ENCODE results near the gene ARSJ. TPM values are rescaled to one million over a fixed set of nuclear protein-coding genes. Genes with fewer than 3 reads are reported as not detected.
"Not testable (repeated sequence)": the region's sequence is repeated elsewhere in the genome, so short reads cannot be mapped to it uniquely, and the experiment has no call there.

Gene ARSJ
- total RNA-seq, 1 donor from 2014 or later, result not detected

DNA sequence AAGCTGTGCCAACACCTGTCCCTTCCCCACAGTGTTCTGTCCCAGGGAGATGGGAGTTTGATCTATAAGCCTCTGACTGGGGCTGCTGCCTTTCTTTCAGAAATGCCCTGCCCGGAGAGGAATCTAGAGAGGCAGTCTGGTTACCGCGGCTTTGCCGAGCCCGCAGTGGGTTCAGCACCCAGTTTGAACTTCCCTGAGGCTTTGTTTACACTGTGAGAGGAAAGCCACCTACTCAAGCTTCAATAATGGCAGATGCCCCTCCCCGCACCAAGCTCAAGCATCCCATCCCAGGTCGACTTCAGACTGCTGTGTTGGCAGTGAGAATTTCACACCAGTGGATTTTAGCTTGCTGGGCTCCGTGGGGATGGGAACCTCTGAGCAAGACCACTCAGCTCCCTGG lies 33.3 kb upstream of the ARSJ start:
- DNase-seq (no peak), ATAC-seq (ENCODE audit: low read depth) (no peak)
- intact Hi-C loops (cut with micrococcal nuclease), result no loop called here
- H3K27me3 Mint-ChIP-seq, result peaks cover 24% of the 10 kb centered on the region
- no peaks in the 10 kb centered on the region for H3K9me3 Mint-ChIP-seq
- H3K4me1 Mint-ChIP-seq, result no peaks in the 10 kb centered on the region
- TF ChIP-seq, protein P1, sequence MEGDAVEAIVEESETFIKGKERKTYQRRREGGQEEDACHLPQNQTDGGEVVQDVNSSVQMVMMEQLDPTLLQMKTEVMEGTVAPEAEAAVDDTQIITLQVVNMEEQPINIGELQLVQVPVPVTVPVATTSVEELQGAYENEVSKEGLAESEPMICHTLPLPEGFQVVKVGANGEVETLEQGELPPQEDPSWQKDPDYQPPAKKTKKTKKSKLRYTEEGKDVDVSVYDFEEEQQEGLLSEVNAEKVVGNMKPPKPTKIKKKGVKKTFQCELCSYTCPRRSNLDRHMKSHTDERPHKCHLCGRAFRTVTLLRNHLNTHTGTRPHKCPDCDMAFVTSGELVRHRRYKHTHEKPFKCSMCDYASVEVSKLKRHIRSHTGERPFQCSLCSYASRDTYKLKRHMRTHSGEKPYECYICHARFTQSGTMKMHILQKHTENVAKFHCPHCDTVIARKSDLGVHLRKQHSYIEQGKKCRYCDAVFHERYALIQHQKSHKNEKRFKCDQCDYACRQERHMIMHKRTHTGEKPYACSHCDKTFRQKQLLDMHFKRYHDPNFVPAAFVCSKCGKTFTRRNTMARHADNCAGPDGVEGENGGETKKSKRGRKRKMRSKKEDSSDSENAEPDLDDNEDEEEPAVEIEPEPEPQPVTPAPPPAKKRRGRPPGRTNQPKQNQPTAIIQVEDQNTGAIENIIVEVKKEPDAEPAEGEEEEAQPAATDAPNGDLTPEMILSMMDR (IDR thresholded peaks at IDR 0.05), result no peak
- H3K4me3 Mint-ChIP-seq, result no peak overlapping the region
- no peaks in the 10 kb centered on the region for H3K36me3 Mint-ChIP-seq (ENCODE audit: low read depth)
- CTCF ChIA-PET, result no interaction called here
- POLR2A ChIA-PET, result no interaction called here
- H3K27ac Mint-ChIP-seq, result no peak overlapping the region

DNA sequence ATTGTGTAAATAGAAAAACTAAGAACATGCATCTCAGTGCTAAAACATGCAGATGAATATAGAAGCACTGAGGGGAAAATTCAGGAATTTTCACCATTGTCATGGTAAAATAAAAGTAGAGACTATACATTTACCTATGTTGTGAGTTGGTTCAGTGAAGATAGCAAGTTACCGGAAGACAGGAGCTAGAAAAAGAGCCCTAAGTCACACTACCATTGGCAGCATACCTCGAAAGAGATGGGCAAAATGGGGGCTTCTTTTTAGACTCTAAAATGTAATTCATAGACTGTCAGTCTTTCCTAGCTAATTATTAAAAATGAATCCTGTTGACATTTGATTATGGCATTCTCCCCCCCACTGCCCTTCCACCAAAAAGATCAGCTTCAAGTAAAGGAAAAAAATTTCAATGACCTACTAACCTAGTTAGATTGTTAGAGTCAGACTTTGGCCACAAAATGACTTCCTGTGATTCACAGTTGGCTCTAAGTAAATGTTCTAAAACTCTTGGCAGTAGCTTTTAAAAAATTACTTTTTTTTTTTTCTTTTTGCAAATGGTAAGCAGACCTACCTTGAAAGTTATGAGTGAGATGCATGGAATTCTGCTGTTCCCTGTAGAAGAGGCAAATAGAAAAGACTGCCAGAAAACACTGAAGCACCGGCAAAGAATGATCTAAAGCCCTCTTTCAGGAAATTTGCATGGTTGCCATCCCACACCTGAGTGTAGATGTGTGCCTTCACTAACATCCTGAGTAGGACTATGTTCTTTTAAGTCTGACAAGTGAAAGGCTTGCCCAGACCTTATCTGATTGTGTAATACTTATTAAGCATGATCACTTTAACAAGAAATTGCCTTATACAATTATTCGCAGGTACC lies 26.4 kb upstream of the ARSJ start:
- H3K9me3 Mint-ChIP-seq, result no peaks in the 10 kb centered on the region
- H3K27ac Mint-ChIP-seq, result no peak overlapping the region
- H3K27me3 Mint-ChIP-seq, result peaks cover 19% of the 10 kb centered on the region
- DNase-seq (no peak), ATAC-seq (ENCODE audit: low read depth) (no peak)
- CTCF ChIA-PET, result no interaction called here
- TF ChIP-seq, protein P1 (IDR thresholded peaks at IDR 0.05), result no peak
- POLR2A ChIA-PET, result no interaction called here
- H3K4me1 Mint-ChIP-seq, result no peaks in the 10 kb centered on the region
- no peaks in the 10 kb centered on the region for H3K36me3 Mint-ChIP-seq (ENCODE audit: low read depth)
- intact Hi-C loops (cut with micrococcal nuclease), result no loop called here
- H3K4me3 Mint-ChIP-seq, result no peak overlapping the region

DNA sequence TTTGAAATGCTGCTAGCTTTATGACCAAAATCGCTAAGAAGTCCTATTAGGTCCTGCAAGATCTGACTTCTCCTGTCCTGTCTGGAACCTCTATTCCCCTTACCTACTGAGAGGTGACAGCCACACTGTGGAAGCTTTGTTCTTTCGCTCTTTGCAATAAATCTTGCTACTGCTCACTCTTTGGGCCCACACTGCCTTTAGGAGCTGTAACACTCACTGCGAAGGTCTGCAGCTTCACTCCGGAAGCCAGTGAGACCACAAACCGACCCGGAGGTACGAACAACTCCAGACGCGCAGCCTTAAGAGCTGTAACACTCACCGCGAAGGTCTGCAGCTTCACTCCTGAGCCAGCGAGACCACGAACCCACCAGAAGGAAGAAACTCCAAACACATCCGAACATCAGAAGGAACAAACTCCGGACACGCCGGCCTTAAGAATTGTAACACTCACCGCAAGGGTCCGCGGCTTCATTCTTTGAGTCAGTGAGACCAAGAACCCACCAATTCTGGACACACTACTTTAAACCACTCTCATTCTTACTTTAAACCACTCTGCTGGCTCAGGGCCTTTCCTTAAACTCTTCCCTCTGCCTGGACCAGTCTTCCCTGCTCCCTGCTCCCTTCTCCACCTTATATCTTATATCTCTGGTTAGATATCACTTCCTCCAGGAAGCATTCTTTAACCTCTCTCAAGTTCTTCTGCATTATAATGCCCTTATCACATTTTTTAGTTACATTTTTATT lies 25.2 kb upstream of the ARSJ start:
- H3K27ac Mint-ChIP-seq; ATAC-seq (ENCODE audit: low read depth); POLR2A ChIA-PET; H3K36me3 Mint-ChIP-seq (ENCODE audit: low read depth); intact Hi-C loops (cut with micrococcal nuclease); H3K4me1 Mint-ChIP-seq; DNase-seq; H3K9me3 Mint-ChIP-seq; CTCF ChIA-PET: not testable (repeated sequence)
- Mint-ChIP-seq H3K27me3 (peaks cover 13% of the 10 kb centered on the region), H3K4me3 (peak overlapping the region; percentile 16)

DNA sequence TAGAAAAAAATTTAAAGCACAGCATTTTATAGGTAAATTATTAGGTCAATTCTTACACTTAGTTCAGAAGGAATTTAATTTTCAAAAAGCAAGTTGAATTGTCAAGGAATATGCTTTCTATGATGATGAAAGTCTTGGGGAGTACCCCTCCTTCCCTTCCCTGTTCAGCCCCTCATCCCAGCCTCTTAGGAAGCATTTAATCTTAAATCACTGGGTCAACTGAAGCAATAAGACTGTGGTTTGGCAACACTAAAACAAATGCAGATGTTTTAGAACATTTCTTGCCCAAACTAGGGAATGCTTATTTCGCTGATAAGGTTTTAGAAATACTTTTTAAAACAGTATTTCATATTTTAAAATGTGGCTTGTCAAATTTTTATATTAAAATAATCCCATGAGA lies 19.1 kb upstream of the ARSJ start:
- H3K9me3 Mint-ChIP-seq, result no peaks in the 10 kb centered on the region
- no peak overlapping the region for H3K4me3 Mint-ChIP-seq
- no peak for DNase-seq
- H3K27ac Mint-ChIP-seq, result no peak overlapping the region
- H3K27me3 Mint-ChIP-seq, result peaks cover 3% of the 10 kb centered on the region
- no peak for ATAC-seq (ENCODE audit: low read depth)
- TF ChIP-seq, protein P1 (IDR thresholded peaks at IDR 0.05), result no peak
- CTCF ChIA-PET, result no interaction called here
- intact Hi-C loops (cut with micrococcal nuclease), result no loop called here
- H3K36me3 Mint-ChIP-seq (ENCODE audit: low read depth), result no peaks in the 10 kb centered on the region
- no peaks in the 10 kb centered on the region for H3K4me1 Mint-ChIP-seq
- POLR2A ChIA-PET, result no interaction called here

DNA sequence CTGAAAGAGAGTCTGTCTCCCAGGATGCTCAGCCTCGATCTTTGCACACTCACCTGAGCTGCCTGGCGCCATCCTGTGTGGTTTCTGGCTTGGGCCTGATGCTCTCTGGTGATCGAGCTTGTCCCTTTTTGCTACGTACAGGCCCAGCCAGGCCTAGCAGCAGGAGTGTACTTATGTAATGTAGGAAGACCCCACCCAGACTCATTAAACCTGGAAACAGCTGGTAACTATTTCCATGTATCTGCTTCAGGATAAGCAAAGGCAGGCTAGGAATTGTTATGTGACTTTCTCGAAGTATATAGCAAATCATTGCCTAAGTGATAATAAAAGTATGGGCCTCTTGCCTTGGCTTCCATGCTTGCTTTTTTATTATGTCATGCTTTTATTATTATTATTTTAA lies 18.6 kb upstream of the ARSJ start:
- H3K4me1 Mint-ChIP-seq, result no peaks in the 10 kb centered on the region
- peaks cover 2% of the 10 kb centered on the region for H3K27me3 Mint-ChIP-seq
- no peaks in the 10 kb centered on the region for H3K9me3 Mint-ChIP-seq
- intact Hi-C loops (cut with micrococcal nuclease), result no loop called here
- DNase-seq, result no peak
- CTCF ChIA-PET, result no interaction called here
- POLR2A ChIA-PET, result no interaction called here
- no peak overlapping the region for H3K4me3 Mint-ChIP-seq
- H3K36me3 Mint-ChIP-seq (ENCODE audit: low read depth), result no peaks in the 10 kb centered on the region
- H3K27ac Mint-ChIP-seq, result no peak overlapping the region
- TF ChIP-seq, protein P1 (IDR thresholded peaks at IDR 0.05), result no peak
- no peak for ATAC-seq (ENCODE audit: low read depth)

All from activated B cell treated with CpG ODN at 0.5 μM for 24 hours (primary cell).